HepG2 (cell line): ENCODE data around the gene EEPD1. TPM values are rescaled to one million over a fixed set of nuclear protein-coding genes. Genes with fewer than 3 reads are reported as not detected.

Experiments
- ATAC-seq: fragments of 200-7000 bp; cut with Tn5 transposase; 3 replicates; pipeline ENCODE4 v1.9.1; 2020; ENCODE audit warnings: mild to moderate bottlenecking, moderate library complexity
- BruUV-seq: library from RNA; stranded (reverse); fragments of 400-500 nt; replicated peaks from 2 replicates; lab custom pipeline; 2021; lab: Mats Ljungman, UMichigan
- CTCF ChIA-PET: fragments of 300-600 bp; formaldehyde crosslinking; extraction: SDS; loops from one replicate; lab custom pipeline; 2021; ENCODE audit warnings: low total read pairs, inconsistent platforms, low intra/inter-chr PET ratio; lab: Yijun Ruan, JAX
- POLR2A ChIA-PET: fragments of 350-600 bp; sonication (Branson Sonifier 250); formaldehyde crosslinking; loops from one replicate; lab custom pipeline; 2020; ENCODE audit warnings: antibody characterized with exemption, inconsistent platforms; lab: Yijun Ruan, JAX
- DNase-seq: peaks from one replicate; pipeline ENCODE4 v3.0.0-alpha.2; 2015; ENCODE audit warnings: low spot score
- FAIRE-seq: peaks from 3 replicates; lab custom pipeline; 2011; peaks lifted over from hg19 to GRCh38; lab: Jason Lieb, UNC
- H2AFZ ChIP-seq: one replicate; pipeline ENCODE4 v1.6.1; 2011; ENCODE audit warnings: low read length, inconsistent platforms
- H3K27ac ChIP-seq: fragments of 300-600 bp; 3 replicates; pipeline ENCODE4 v1.8.0; 2011; ENCODE audit warnings: mixed run types, mild to moderate bottlenecking, mixed read lengths, low read length, inconsistent platforms; ENCODE audit not compliant: insufficient read depth; ENCODE audit errors: extremely low read length
- H3K27me3 ChIP-seq, 2 experiments: fragments of 200-600 bp in 1 of 2; 2 replicates in 1 of 2; 3 replicates in 1 of 2; pipeline versions ENCODE4 v1.6.0 to v1.8.0; 2011; ENCODE audit warnings: low read length in 2 of 2, mild to moderate bottlenecking in 2 of 2, moderate library complexity in 2 of 2, inconsistent platforms in 1 of 2; ENCODE audit not compliant: insufficient read depth in 2 of 2, control insufficient read depth in 1 of 2
- H3K36me3 ChIP-seq, 2 experiments: fragments of 200-600 bp in 1 of 2; replicated peaks in 1 of 2; 2 replicates in 1 of 2; 3 replicates in 1 of 2; pipeline versions ENCODE4 v1.5.1 to v1.8.0; 2011; ENCODE audit warnings: low read length in 2 of 2, inconsistent platforms in 1 of 2; ENCODE audit not compliant: insufficient read depth in 2 of 2, control insufficient read depth in 1 of 2
- H3K4me1 ChIP-seq: 2 replicates; pipeline ENCODE4 v1.5.1; 2012; ENCODE audit warnings: low read length, inconsistent platforms; ENCODE audit not compliant: insufficient read depth
- H3K4me2 ChIP-seq: 2 replicates; pipeline ENCODE4 v1.6.0; 2011; ENCODE audit warnings: low read depth, low read length, inconsistent platforms
- H3K4me3 ChIP-seq, 3 experiments: fragments of 200-600 bp in 1 of 3; sonication (generic), shearing (Covaris generic) in 1 of 3; replicated peaks in 1 of 3; 2 replicates each; pipeline ENCODE4 v1.5.1; 2011 to 2016; ENCODE audit warnings: low read length in 3 of 3, inconsistent platforms in 2 of 3, low read depth in 2 of 3, mild to moderate bottlenecking in 2 of 3, control low read depth in 1 of 3, mixed read lengths in 1 of 3; ENCODE audit not compliant: insufficient read depth in 1 of 3
- H3K79me2 ChIP-seq: one replicate; pipeline ENCODE4 v1.6.1; 2011; ENCODE audit warnings: low read length, inconsistent platforms; ENCODE audit not compliant: insufficient read depth
- H3K9ac ChIP-seq: 2 replicates; pipeline ENCODE4 v1.6.0; 2011; ENCODE audit warnings: mild to moderate bottlenecking, low read depth, low read length, inconsistent platforms; ENCODE audit not compliant: insufficient read depth
- H3K9me3 ChIP-seq: 2 replicates; pipeline ENCODE4 v1.5.1; 2012; ENCODE audit warnings: mild to moderate bottlenecking, low read length
- H4K20me1 ChIP-seq: 2 replicates; pipeline ENCODE4 v1.6.0; 2011; ENCODE audit warnings: inconsistent platforms, mild to moderate bottlenecking, low read length, moderate library complexity; ENCODE audit not compliant: insufficient read depth
- FOXK2 ChIP-seq: fragments of 450-650 bp; IDR thresholded peaks from 2 replicates; pipeline ENCODE4 v1.6.1; 2016
- HCFC1 ChIP-seq: fragments of 150-350 bp; IDR thresholded peaks from 2 replicates; pipeline ENCODE4 v1.6.1; 2014; ENCODE audit warnings: low read depth, low read length
- MAF1 ChIP-seq: sonication (generic); formaldehyde crosslinking; IDR thresholded peaks from 2 replicates; pipeline ENCODE4 v1.5.0; 2020; ENCODE audit warnings: missing genetic modification reagents, borderline replicate concordance
- NKX3-1 ChIP-seq: sonication (generic); formaldehyde crosslinking; IDR thresholded peaks from 2 replicates; pipeline ENCODE4 v1.5.0; 2020; ENCODE audit warnings: missing genetic modification reagents
- SMYD3 ChIP-seq: sonication (generic); formaldehyde crosslinking; IDR thresholded peaks from 2 replicates; pipeline ENCODE4 v1.8.1; 2023; ENCODE audit warnings: mild to moderate bottlenecking, missing genetic modification reagents
- YY1 ChIP-seq: IDR thresholded peaks from 2 replicates; pipeline ENCODE4 v1.6.1; 2011; ENCODE audit warnings: low read length, low read depth, moderate library complexity, mild to moderate bottlenecking; ENCODE audit not compliant: insufficient read depth, insufficient replicate concordance
- ZBTB38 ChIP-seq: sonication (generic); formaldehyde crosslinking; IDR thresholded peaks from 2 replicates; pipeline ENCODE4 v1.5.1; 2020; ENCODE audit warnings: mild to moderate bottlenecking, missing genetic modification reagents
- WGBS: methylation state at CpG from one replicate; pipeline ENCODE4 v1.1.6; 2017; ENCODE audit warnings: low lambda C conversion rate; 5-methylcytosine and 5-hydroxymethylcytosine counted together
- in situ Hi-C: cut with HindIII; loops from 2 replicates; pipeline ENCODE4 v1.10.0; 2017; ENCODE audit warnings: low pct_unique_long_range_greater_than_20kb; ENCODE audit not compliant: extremely low pct_ligation_motif_present
- intact Hi-C: fragments of 100-400 bp; cut with micrococcal nuclease; formaldehyde crosslinking; loops from one replicate; pipeline ENCODE4 v1.10.0; 2022; ENCODE audit not compliant: unreplicated experiment
- polyA plus RNA-seq, 8 experiments: library from polyadenylated mRNA; depleted of rRNA in 3 of 8; stranded (reverse) in 7 of 8; unstranded in 1 of 8; fragments of >200 nt; fragmentation: Illumina TruSeq in 4 of 8; extraction: Trizol in 4 of 8; gene quantifications; 2 replicates each; pipeline versions ENCODE4 v1.2.1 to v1.2.3, GENCODE V29; 2011 to 2016; ENCODE audit warnings: low read depth in 4 of 8, missing spikeins in 1 of 8, mixed read lengths in 1 of 8; ENCODE audit not compliant: insufficient read depth in 1 of 8
- total RNA-seq, 5 experiments: library from RNA; depleted of rRNA; stranded (reverse); fragments of >200 nt; fragmentation: Illumina TruSeq; extraction: Trizol; gene quantifications; 2 replicates each; pipeline ENCODE4 v1.2.3, GENCODE V29; 2016; ENCODE audit warnings: low read depth in 1 of 5
- TF ChIP-seq, protein P1 (sequence below): sonication (generic); formaldehyde crosslinking; conservative IDR thresholded peaks from 2 replicates; pipeline ENCODE4 v1.4.0; 2020; ENCODE audit warnings: mild to moderate bottlenecking, missing genetic modification reagents, moderate library complexity

The EEPD1 gene
- total and polyA plus RNA-seq, 2 of the 13 experiments (the other 11 are each of a cell fraction or from before 2014, with no cell fraction given): 10.1 to 16.4 TPM

DNA sequence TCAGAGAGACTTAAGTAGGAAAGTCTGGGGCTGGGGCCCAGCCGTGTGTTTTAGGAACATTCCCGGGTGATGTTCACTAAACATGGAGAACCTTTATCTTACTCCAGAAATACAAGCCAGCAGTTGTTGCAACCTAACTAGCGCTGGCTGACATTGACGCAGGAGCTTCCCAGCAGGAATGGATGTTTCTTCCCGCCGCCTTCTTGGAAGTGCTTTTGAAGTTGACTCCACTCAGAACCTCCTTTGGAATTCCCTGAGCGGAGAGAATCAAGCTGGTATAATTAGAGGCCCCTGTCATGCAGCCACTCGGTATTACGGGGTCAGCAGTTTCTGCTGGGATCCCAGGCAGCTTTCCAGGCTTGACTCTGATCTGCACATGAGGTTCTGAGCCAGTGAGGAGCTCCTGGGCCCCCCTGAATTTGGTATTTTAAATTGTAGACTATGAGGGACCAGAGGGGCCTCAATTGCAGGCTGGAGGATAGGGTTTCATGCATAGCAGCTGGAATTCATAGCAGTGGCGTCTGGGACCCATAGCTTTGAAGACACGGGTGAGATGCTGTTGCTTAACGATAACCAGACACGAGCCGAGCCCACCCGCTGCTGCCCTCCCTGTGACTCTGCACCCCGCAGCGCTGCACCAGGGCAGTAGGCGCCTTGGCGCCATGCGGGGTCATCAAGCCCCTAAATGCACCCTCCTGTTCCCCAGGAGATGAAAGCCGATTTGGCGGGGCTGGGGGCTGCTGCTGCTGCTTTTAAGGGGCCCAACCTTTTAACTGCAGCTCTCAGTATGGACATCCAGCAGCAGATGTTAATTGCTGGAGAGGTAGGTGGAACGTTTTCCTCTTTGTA lies 61.8 kb downstream of the EEPD1 start:
- POLR2A ChIA-PET: no interaction called here
- Histone ChIP-seq H3K4me2 (no peak overlapping the region), H3K4me1 (peaks cover 42% of the 10 kb centered on the region), H3K27ac (peak overlapping the region; percentile 48), H4K20me1 (no peaks in the 10 kb centered on the region), H3K79me2 (peaks cover 2% of the 10 kb centered on the region), H3K27me3 (no peaks in the 10 kb centered on the region), H3K36me3 (no peaks in the 10 kb centered on the region)
- DNase-seq (no peak), FAIRE-seq (no peak)
- intact Hi-C loops: no loop called here
- BruUV-seq: no TSS peak
- no peak for TF ChIP-seq MAF1 (CRISPR knock-in tag)
- no peak for TF ChIP-seq SMYD3 (CRISPR knock-in tag)
- no peak for TF ChIP-seq FOXK2
- TF ChIP-seq ZBTB38 (CRISPR knock-in tag): 0 out of 2 replicates have a peak, but pooled peaks have one; percentile 25
- TF ChIP-seq YY1: no peak
- TF ChIP-seq, protein P1, sequence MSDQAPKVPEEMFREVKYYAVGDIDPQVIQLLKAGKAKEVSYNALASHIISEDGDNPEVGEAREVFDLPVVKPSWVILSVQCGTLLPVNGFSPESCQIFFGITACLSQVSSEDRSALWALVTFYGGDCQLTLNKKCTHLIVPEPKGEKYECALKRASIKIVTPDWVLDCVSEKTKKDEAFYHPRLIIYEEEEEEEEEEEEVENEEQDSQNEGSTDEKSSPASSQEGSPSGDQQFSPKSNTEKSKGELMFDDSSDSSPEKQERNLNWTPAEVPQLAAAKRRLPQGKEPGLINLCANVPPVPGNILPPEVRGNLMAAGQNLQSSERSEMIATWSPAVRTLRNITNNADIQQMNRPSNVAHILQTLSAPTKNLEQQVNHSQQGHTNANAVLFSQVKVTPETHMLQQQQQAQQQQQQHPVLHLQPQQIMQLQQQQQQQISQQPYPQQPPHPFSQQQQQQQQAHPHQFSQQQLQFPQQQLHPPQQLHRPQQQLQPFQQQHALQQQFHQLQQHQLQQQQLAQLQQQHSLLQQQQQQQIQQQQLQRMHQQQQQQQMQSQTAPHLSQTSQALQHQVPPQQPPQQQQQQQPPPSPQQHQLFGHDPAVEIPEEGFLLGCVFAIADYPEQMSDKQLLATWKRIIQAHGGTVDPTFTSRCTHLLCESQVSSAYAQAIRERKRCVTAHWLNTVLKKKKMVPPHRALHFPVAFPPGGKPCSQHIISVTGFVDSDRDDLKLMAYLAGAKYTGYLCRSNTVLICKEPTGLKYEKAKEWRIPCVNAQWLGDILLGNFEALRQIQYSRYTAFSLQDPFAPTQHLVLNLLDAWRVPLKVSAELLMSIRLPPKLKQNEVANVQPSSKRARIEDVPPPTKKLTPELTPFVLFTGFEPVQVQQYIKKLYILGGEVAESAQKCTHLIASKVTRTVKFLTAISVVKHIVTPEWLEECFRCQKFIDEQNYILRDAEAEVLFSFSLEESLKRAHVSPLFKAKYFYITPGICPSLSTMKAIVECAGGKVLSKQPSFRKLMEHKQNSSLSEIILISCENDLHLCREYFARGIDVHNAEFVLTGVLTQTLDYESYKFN (CRISPR knock-in tag): no peak
- no peak for TF ChIP-seq HCFC1
- no peak for TF ChIP-seq NKX3-1 (CRISPR knock-in tag)
- TF ChIP-seq, all 625 proteins: peak for 1
- no peak for ATAC-seq
- CTCF ChIA-PET: no interaction called here
- no peak overlapping the region for H3K4me3 ChIP-seq
- in situ Hi-C loops: no loop called here
- no peaks in the 10 kb centered on the region for H3K9me3 ChIP-seq
- no peak overlapping the region for H2AFZ ChIP-seq
- H3K9ac ChIP-seq: no peak overlapping the region
- WGBS: 95% methylated on average over 21 of the region's 23 CpGs
